GM12878 (cell line): ENCODE results near the gene MOV10L1.

Experiments
- ATF2 ChIP-seq: IDR thresholded peaks from 2 replicates; pipeline ENCODE4 v1.6.1; 2012; ENCODE audit warnings: low read length, inconsistent platforms
- CBX5 ChIP-seq: sonication (generic); IDR thresholded peaks from 2 replicates; pipeline ENCODE4 v1.6.1; 2016; ENCODE audit warnings: low read depth, moderate library complexity, mild to moderate bottlenecking, inconsistent platforms
- CEBPZ ChIP-seq: fragments of 150-350 bp; IDR thresholded peaks from 2 replicates; pipeline ENCODE4 v1.6.1; 2016; ENCODE audit warnings: low read depth, low read length
- CTCF ChIP-seq, 3 experiments: IDR thresholded peaks in 2 of 3; conservative IDR thresholded peaks in 1 of 3; 2 replicates each; pipeline ENCODE4 v1.5.1; 2011; ENCODE audit warnings: low read depth in 3 of 3, low read length in 3 of 3, mild to moderate bottlenecking in 3 of 3, control low read depth in 2 of 3, moderate library complexity in 2 of 3, inconsistent platforms in 1 of 3, mixed read lengths in 1 of 3; ENCODE audit not compliant: control insufficient read depth in 2 of 3, insufficient read depth in 1 of 3; ENCODE audit errors: extremely low read depth in 1 of 3
- MAX ChIP-seq: IDR thresholded peaks from 2 replicates; pipeline ENCODE4 v1.6.1; 2012; ENCODE audit warnings: low read depth, low read length, improper control_type of control experiment
- NR2C1 ChIP-seq: fragments of 450-650 bp; IDR thresholded peaks from 2 replicates; pipeline ENCODE4 v1.6.1; 2017; ENCODE audit warnings: antibody characterized with exemption, mild to moderate bottlenecking, moderate library complexity
- POLR2AphosphoS5 ChIP-seq: IDR thresholded peaks from 2 replicates; pipeline ENCODE4 v1.6.1; 2011; ENCODE audit warnings: mild to moderate bottlenecking, low read length, inconsistent platforms
- RELA ChIP-seq: fragments of 450-650 bp; IDR thresholded peaks from 2 replicates; pipeline ENCODE4 v1.8.0; 2014; ENCODE audit warnings: borderline replicate concordance; ENCODE audit not compliant: partially characterized antibody
- SIN3A ChIP-seq: IDR thresholded peaks from 2 replicates; pipeline ENCODE4 v1.6.1; 2012; ENCODE audit warnings: low read depth, low read length, improper control_type of control experiment
- ZNF274 ChIP-seq: IDR thresholded peaks from one replicate; pipeline ENCODE4 v1.8.0; 2011; ENCODE audit not compliant: insufficient read length, insufficient read depth
- ZNF592 ChIP-seq: fragments of 450-650 bp; IDR thresholded peaks from 2 replicates; pipeline ENCODE4 v1.6.1; 2017; ENCODE audit warnings: mild to moderate bottlenecking, moderate library complexity

GRCh38 chr22:50186761-50187523, 97.1 kb downstream of the MOV10L1 start:
- TF ChIP-seq SIN3A (0 out of 2 replicates have a peak, but pooled peaks have one; percentile 43), CBX5 (no peak), CTCF (IDR thresholded peaks at IDR 0.05 in 2 of 3, conservative IDR thresholded peaks at IDR 0.05 in 1 of 3; ENCODE audit: control insufficient read depth in 2 of 3, extremely low read depth in 1 of 3, insufficient read depth in 1 of 3, low read depth in 3 of 3, low read length in 3 of 3) (no peak), MAX (no peak), ZNF274 (no peak), RELA (no peak), CEBPZ (no peak), POLR2AphosphoS5 (no peak), NR2C1 (no peak), ZNF592 (no peak), ATF2 (no peak)
